ENCODE results near the gene MAN2B2. TPM values are rescaled to one million over a fixed set of nuclear protein-coding genes. Genes with fewer than 3 reads are reported as not detected.

The MAN2B2 gene
- total and polyA plus RNA-seq, 2 of the 8 experiments (the other 6 are each of a cell fraction or from before 2014, with no cell fraction given): 3.3 to 4.0 TPM

- H2BK5ac ChIP-seq (ENCODE audit: low read depth, low read length): no peak overlapping the region
- peaks cover 1 to 35% (median 14%) of the 10 kb centered on the region in 4 experiments for H3K27me3 ChIP-seq (replicated peaks in 1 of 4; ENCODE audit: control insufficient read depth in 3 of 4, extremely low read depth in 1 of 4, insufficient read depth in 3 of 4, low read length in 3 of 4)
- no peak overlapping the region for H3K14ac ChIP-seq (ENCODE audit: insufficient read length)
- H3K4me1 ChIP-seq (replicated peaks in 1 of 4; ENCODE audit: control insufficient read depth in 3 of 4, insufficient read depth in 4 of 4, low read length in 3 of 4): no peaks in the 10 kb centered on the region; a peak in 1 of 7 replicates
- no peak overlapping the region for H4K91ac ChIP-seq (replicated peaks; ENCODE audit: insufficient read length, low read length)
- ChIA-PET POLR2A (ENCODE audit: partially characterized antibody) (no interaction called here), CTCF (ENCODE audit: partially characterized antibody) (interaction anchor here (1.0 kb wide), 1 partner anchor 8 kb away, joined by 3 read pairs; no protein-coding TSS in a partner anchor)
- TF ChIP-seq E2F6 (IDR thresholded peaks at IDR 0.05): no peak
- TF ChIP-seq PHF8 (conservative IDR thresholded peaks at IDR 0.05; ENCODE audit: low read depth, low read length): no peak
- TF ChIP-seq SUZ12 (IDR thresholded peaks at IDR 0.05; ENCODE audit: low read length): no peak
- no peak for TF ChIP-seq SIX5 (IDR thresholded peaks at IDR 0.05; ENCODE audit: low read depth, low read length)
- TF ChIP-seq CTBP2 (IDR thresholded peaks at IDR 0.05; ENCODE audit: borderline replicate concordance, insufficient read depth, insufficient read length, low read length): no peak
- TF ChIP-seq ATF3 (IDR thresholded peaks at IDR 0.05; ENCODE audit: insufficient read depth, low read depth, low read length): no peak
- TF ChIP-seq USF2 (IDR thresholded peaks at IDR 0.05; ENCODE audit: low read length): no peak
- TF ChIP-seq KDM5A (IDR thresholded peaks at IDR 0.05; ENCODE audit: low read length): no peak
- no peaks in the 10 kb centered on the region for H3K36me3 ChIP-seq (ENCODE audit: control insufficient read depth in 2 of 4, insufficient read depth in 4 of 4, low read length in 3 of 4)
- H3K56ac ChIP-seq (replicated peaks; ENCODE audit: insufficient read length, low read depth, low read length): no peak overlapping the region
- no peak overlapping the region for H3K18ac ChIP-seq (ENCODE audit: extremely low read depth, low read length)
- no peak overlapping the region for H4K8ac ChIP-seq (ENCODE audit: extremely low read depth, insufficient read depth, low read length)
- no peaks in the 10 kb centered on the region for H3K79me2 ChIP-seq (ENCODE audit: control insufficient read depth in 1 of 2, insufficient read depth in 2 of 2, low read length in 2 of 2)
- WGBS, 2 experiments (ENCODE audit: extremely low coverage in 1 of 2, insufficient coverage in 1 of 2, insufficient read length in 1 of 2, insufficient replicate concordance in 2 of 2, low coverage in 1 of 2, low lambda C conversion rate in 2 of 2, missing lambda C conversion rate in 1 of 2): 96% methylated on average over 6 of the region's 6 CpGs; no CpG with 5 or more reads in 1 of the 2 experiments
- no peak overlapping the region for H3K9ac ChIP-seq (replicated peaks in 1 of 4; ENCODE audit: extremely low read depth in 1 of 4, low read depth in 3 of 4, low read length in 3 of 4)
- peaks cover 2 to 4% of the 10 kb centered on the region in 2 experiments; a peak in 2 of 4 replicates for H3K9me3 ChIP-seq (ENCODE audit: insufficient read depth in 2 of 2, low read depth in 1 of 2, low read length in 1 of 2)
- H3K4ac ChIP-seq (replicated peaks; ENCODE audit: insufficient read length, low read depth, low read length): no peak overlapping the region
- H2AK5ac ChIP-seq (ENCODE audit: low read depth, low read length): no peak overlapping the region
- peaks cover 0 to 2% of the 10 kb centered on the region in 2 experiments for H4K20me1 ChIP-seq (replicated peaks in 1 of 2; ENCODE audit: control insufficient read depth in 1 of 2, insufficient read depth in 2 of 2, low read length in 2 of 2)
- H3K27ac ChIP-seq (ENCODE audit: low read depth, low read length): no peak overlapping the region
- H3K4me2 ChIP-seq (ENCODE audit: insufficient read depth in 1 of 2, low read depth in 2 of 2, low read length in 2 of 2): no peak overlapping the region
- no peak overlapping the region for H2AFZ ChIP-seq (ENCODE audit: low read length)
- H3K79me1 ChIP-seq (ENCODE audit: low read depth, low read length): no peaks in the 10 kb centered on the region
- H3K23ac ChIP-seq (ENCODE audit: insufficient read length): no peak overlapping the region
- H3K4me3 ChIP-seq (ENCODE audit: extremely low read depth in 1 of 4, insufficient read depth in 2 of 4, low read depth in 3 of 4, low read length in 4 of 4): no peak overlapping the region
- FAIRE-seq (no peak), DNase-seq (ENCODE audit: low read depth in 1 of 2, low spot score in 2 of 2) (no peak)
- no peak overlapping the region for H2BK20ac ChIP-seq (ENCODE audit: low read length)
- no peaks in the 10 kb centered on the region for H3K23me2 ChIP-seq (ENCODE audit: low read depth, low read length)
- no peak overlapping the region for H2BK12ac ChIP-seq (ENCODE audit: low read depth, low read length)
- H2BK15ac ChIP-seq (ENCODE audit: low read length): no peak overlapping the region
- H2BK120ac ChIP-seq (replicated peaks; ENCODE audit: low read depth, low read length): no peak overlapping the region
- no peak overlapping the region for H4K5ac ChIP-seq (ENCODE audit: insufficient read length, low read depth, low read length)
Measured at GRCh38 chr4:6556263-6556662, 18.7 kb upstream of the MAN2B2 start.

Data from H1 (cell line).